GM19025 (cell line): ENCODE data around the gene BIN1.

Source experiments
- ATAC-seq: cut with Tn5 transposase; IDR thresholded peaks from one replicate; pipeline ENCODE4 v1.9.1; 2021; ENCODE audit warnings: mild to moderate bottlenecking, low read depth, moderate library complexity; ENCODE audit not compliant: unreplicated experiment

The BIN1 gene

DNA sequence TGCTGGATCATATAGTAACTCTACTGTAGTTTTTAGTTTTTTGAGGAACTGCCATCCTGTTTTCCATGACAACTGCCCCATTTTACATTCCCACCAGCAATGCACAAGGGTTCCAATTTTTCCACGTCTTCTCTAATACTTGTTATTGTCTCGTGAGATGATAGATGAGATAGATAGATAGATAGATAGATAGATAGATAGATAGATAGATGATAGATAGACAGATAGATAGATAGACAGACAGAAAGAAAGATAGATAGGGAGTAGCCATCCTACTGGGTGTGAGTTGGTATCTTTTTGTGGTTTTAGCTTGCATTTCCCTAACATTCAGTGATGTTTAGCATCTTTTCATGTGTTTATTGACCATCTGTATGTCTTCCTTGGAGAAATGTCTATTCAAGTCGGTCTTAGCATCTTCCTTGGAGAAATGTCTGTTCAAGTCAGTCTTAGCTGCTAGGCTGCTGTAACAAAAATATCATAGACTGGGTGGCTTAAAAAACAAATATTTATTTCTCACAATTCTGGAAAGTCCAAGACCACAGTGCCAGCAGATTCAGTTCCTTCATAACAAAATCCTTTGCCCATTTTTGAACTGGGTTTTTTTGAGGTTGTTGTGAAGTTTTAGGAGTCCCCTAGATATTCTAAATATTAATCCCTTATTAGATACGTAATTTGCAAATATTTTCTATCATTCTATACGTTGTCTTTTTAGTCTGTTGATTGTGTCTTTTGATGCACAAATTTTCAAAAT is 98.5 kb downstream of the BIN1 start:
- ATAC-seq, result no peak

DNA sequence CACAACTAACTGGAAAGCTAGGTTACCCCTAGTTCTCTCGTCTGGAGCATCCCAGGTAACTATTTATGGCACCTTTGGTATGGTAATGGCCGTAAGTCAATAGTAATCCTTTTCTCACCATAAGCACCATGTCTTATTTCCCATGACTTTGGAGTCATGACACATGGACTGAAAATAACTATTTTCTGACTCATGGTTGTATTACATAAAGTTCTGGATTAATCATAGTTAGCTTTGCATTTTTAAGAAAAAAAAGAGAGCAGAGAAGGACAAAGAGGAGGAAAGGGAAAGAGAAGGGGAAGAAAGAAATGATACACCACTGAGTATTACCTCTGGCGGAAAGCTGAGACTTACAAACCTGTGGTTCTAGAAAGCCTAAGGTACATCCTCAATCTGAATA is 99.3 kb downstream of the BIN1 start:
- no peak for ATAC-seq

DNA sequence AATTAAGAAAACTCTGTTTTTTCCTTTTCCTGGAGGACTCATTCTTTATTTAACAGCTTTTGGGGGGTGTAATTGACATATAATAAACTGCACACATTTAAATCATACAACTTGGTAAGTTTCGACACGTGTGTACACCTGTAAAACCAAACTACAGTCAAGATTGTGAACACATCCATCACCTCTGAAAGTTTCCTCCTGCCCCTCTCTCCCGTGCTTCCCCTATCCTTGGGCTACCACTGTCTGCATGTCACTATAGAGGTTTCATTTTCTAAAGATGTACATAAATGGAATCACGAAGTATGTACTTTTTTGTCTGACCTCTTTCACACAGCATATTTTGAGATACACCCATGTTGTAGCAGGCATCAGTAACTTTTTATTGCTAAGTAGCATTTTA is 100.0 kb downstream of the BIN1 start:
- ATAC-seq, result no peak

DNA sequence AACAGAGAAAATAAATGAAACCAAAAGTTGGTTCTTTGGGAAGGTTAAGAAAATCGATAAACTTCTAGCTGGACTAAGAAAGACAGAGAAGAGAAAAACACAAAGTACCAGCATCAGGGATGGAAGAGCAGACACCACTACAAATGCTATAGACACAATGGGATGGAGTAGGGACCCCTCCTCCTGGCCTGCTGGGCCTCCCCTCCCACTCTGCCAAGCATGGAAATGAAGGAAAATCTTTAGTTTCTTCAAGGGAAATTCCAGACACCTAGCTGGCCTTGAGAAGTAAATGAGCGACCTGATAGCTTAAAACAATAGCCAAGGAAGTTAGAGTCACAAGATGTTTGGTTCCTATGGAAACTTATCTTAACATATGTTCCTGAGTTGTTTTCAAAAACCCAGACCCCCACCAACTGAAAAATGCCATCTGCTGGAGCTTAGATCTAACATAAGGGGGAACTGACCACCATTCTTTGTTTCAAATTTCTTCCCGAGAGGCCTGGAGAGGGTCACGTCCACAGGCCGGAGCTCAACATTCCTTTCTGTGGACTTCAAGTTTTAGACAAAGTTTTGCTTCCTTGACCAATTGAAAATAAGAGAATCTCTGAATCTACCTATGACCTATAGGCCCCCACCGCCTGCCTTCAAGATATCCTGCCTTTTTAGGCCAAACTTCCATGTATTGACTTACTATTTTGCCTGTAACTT is 101.9 kb downstream of the BIN1 start:
- ATAC-seq, result no peak

DNA sequence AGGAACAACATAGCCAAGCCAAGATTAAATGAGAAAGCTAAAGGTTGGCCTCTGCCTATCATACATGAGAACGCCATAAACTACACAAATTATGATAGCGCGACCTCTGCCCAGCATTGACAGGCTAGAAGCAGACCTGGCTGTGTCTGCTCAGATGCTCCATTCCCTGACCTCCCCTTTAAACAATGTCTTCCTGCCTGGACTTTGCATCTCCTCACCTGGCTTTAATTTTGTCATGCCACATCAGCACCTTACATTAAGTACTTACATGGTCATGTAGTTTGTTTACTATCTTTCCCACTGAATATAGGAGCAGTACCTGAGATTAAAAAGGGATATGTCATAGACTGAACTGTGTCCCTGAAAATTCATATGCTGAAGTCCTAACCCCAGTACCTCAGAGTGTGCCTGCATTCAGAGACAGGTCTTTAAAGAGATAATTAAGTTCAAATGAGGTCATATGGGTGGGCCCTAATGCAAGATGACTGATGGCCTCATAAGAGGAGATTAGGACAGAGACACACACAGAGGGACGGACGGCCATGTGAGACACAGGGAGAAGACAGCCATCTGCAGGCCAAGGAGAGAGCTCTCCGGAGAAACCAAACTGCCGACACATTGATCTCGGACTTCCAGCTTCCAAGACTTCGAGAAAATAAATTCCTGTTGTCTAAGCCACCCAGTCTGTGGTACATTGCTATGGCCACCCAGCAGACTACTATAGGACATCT is 103.7 kb downstream of the BIN1 start:
- no peak for ATAC-seq

DNA sequence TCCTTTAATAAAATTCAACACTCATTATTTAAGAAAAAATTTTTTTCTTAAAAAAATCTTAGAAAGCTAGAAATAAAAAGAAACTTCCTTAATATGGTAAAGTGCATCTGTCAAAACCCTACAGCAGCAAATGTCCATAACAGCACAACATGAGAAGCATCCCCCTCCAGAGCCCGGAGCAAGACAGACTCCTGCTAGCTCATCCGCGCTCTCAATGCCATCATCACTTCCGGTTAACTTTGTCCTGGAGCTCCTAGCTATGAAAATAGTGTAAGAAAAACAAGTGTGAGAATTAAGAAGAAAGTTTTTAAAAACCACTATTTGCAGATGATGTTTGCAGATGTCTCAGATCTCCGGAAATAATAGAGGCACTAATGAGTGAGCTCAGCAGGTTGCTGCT is 105.2 kb downstream of the BIN1 start:
- no peak for ATAC-seq

DNA sequence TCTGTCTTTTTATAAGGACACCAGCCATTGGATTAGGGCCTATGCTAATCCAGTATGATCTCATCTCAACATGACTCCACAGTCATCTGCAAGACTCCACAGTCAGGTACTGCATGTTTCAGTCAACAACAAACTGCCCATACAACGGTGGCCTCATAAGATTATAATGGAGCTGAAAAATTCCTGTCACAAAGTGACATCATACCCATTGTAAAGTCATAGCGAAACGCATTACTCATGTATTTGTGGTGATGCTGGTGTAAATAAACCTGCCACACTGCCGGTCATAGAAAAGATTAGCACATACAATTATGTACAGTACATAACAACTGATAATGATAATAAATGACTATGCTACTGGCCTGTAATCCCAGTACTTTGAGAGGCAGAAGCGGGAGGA is 106.0 kb downstream of the BIN1 start:
- ATAC-seq, result no peak

DNA sequence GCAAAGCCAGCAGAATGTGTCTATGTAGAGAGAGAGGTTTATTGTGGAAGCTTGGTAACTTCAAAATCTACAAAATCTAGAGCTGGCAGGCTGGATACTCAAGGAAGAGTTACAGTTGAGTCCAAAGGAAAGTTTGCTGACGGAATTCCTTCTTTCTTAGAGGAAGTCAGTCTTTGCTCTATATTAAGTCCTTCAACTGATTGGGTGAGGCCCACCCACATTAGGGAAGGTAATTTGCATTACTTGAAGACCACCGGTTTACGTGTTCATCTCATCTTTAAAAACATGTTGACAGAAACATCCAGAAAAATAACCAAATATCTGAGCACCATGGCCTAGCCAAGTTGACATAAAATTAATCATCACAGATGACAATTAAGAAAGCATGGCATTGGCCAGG is 106.8 kb downstream of the BIN1 start:
- no peak for ATAC-seq

DNA sequence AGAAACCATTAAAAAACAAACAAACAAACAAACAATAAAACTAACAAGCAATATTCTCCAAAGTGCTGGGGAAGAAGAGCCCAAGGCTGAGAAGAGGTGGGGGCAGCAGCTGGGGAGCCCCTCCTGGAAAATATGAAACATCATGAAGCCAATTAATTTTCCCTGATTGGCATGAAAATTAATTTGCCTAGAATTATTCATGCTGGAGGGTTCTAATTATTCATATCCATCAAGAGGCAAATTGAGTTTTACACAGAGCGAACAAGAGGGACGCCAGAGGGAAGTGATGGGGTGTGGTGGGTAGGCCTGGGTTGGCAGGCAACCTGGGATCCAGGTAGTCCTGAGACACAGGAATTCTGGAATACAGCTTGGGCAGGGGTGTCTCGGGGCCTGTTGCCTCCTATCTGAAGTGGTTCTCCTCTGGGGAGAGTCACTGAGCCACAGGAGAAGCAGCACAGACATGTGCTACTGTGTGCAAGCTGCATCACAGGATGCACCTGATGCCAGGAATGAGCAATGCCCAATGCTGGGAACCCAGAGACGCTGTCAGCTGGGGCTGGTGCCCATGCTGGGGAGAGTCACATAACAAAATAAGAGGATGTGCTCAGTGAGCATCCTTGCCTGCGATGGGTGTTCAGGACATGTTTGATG is 107.7 kb downstream of the BIN1 start:
- ATAC-seq, result no peak

DNA sequence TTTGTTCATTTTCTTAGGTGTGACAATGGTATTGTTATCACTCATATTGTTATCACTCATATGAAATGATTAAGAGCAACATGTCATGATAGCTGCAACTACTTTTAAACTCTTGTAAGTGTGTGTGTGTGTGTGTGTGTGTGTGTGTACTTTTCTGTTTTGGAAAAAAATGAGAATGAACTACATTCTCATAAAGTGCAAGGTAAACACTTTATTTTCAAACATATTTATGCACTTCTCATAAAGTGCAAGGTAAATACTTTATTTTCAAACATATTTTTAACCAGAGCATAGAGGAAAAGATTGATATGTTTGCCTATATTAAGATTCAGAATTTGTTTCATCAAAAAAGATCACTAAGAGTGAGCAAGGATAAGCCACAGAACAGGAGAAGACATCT is 108.5 kb downstream of the BIN1 start:
- no peak for ATAC-seq
